GM19023 (cell line): ENCODE results near the gene RAB37.

Source experiments
- ATAC-seq: cut with Tn5 transposase; IDR thresholded peaks from one replicate; pipeline ENCODE4 v1.9.1; 2021; ENCODE audit warnings: mild to moderate bottlenecking, moderate library complexity; ENCODE audit not compliant: unreplicated experiment

RAB37 gene

GRCh38 chr17:74776990-74777389, 39.9 kb downstream of the RAB37 start:
- no peak for ATAC-seq

DNA sequence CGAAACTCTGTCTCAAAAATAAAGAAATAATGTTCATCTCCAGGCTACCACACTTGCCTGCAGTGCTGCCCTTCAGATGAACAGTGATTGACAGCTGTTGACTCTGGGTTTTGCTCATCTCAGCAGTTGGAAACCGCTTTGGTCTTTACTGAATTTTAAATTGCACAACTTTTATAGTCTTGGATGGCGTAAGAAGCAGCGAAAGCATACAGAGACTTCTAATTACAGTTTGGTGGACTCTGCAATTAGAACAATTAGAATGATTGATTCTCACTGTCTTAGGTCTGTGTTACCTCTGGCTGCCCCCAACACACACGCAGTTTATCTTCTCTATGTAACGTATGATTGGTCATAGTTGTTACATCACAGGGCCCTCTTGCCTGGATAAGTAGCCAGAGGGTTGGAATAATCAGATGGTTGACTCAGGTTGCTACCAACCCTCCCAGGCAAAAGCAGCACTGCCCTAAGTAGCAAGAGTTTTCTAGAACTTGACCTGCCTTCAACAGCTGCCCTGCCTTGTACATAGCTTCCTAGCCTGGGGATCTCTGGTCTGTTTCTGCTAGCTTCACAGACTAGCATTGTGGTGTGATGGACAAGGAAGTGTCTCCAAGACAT, 41.0 kb downstream of the RAB37 start:
- no peak for ATAC-seq

DNA sequence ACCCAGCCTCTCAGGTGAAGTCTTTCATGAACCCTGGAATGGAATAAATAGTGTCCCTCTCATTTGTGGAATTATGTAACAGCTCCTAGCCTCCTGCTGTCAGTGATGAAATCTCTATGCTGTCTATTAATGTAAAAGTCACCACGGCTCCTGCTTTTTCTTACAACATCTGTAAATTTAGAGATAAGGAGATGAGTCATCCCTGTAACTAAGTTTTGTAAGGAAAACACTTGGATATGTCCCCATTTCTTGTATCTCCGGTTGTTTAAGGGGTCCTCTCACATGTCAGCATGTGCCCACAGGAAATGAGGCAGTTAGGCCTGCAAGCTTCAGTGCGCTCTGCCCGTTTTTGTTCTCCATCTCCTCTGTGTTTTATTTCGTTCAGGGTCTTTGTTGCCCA, 41.9 kb downstream of the RAB37 start:
- no peak for ATAC-seq

- no peak for ATAC-seq
These were observed 42.4 kb downstream of the RAB37 start for GRCh38 chr17:74779501-74779900.

DNA sequence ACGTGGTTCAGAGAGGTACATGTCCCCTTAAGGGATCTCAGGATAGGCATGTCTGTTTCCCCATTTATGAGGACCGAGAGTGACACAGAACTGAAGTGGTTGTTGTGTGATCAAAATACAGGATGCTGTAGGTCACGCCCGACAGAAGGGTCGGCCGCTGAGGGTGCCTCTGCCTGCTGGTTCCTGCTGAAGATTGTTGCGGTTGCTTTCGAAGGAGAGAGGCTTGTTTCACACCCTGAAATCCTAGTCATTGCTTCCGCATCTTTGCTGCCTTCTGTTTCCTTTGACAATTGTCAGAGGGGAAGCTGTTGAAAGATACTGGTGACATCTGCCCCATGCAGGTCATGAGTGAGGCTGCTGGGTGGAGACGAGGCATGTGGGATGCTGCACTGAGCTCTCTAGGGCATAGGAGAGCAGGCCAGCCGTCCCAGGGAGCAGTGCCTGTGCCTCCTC, 42.9 kb downstream of the RAB37 start:
- ATAC-seq: no peak

DNA sequence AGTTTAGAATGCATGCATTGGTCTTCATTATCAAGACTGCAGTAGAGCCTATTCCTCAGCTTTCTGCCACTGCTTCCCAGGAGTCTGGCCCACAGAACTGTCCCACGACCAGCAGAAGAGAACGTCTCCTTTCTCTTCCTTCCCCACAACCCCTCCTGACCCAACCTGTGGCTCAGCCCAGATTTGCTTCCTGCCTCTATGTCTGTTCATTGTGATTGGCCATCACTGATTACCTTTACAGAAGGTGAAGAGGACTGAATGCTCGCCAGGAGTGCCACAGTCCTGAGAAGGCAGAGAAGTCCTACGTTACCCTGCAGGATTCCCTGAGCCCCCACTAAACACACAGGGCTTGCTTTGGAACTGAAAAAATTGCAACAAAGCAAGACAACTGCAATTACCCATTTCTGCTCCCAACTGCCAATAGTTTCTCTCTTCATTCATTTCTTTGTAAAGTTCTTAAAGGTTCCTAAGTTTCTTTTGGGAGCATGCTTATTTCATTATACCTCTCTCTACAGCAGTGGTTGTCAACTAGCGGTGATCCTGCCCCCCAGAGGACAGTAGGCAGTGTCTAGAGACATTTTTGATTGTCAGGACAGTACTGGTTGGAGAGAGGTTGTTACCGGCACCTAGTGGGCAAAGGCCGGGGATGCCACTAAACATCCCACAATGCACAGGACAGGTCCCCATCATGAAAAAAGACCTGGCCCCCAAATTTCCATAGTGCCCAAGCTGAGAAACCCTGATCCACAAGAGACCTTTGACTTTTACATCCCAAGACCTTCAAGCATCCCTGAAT, 43.6 kb downstream of the RAB37 start:
- no peak for ATAC-seq

- ATAC-seq: no peak
These were observed 45.5 kb downstream of the RAB37 start for GRCh38 chr17:74782571-74782970.

GRCh38 chr17:74784125-74784810, 47.2 kb downstream of the RAB37 start:
- ATAC-seq: no peak

GRCh38 chr17:74785096-74785980, 48.3 kb downstream of the RAB37 start:
- ATAC-seq: no peak

- no peak for ATAC-seq
These were observed 48.9 kb downstream of the RAB37 start for GRCh38 chr17:74785981-74786360.

GRCh38 chr17:74786431-74787055, 49.5 kb downstream of the RAB37 start:
- no peak for ATAC-seq

DNA sequence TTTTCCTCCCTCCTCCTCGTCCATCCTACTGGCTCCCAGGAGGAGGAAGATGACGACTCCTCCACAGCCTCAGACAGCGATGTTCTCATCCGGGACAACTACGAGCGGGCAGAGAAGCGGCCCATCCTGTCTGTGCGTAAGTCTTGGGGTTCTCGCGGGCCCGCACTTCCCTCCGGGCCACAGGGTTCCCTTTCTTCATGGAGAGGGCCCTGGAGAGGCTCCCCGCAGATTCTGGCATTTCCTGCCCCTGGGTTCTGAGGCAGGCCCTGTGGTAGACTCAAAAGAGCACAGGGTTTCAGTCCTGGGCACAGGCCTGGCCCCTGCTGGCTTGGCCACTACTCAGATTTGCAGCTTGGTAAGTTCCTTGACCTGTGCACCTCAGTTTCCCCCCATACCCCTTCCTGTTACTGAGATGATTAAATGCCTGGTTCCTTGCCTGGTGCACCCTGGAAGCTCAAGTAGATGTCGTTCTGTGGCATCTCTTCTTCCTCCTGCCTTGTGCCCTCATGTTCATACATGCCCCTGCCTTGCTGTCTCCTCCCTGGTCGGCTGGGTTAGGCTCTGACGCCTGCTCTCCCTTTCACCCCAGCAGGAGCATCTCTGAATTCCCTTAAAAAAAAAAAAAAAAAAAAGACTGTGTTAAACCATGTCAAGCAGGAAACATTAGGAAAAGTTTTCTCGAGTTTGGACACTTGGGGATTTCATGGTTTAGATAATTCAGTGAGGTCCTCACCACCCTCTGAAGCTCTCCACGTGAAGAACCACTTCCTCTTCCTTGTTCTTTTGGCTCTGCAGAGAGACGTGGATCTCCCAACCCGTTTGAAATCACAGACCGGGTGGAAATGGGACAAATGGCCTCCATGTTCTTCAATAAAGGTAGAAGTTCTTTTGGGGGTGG, 53.4 kb downstream of the RAB37 start:
- no peak for ATAC-seq

DNA sequence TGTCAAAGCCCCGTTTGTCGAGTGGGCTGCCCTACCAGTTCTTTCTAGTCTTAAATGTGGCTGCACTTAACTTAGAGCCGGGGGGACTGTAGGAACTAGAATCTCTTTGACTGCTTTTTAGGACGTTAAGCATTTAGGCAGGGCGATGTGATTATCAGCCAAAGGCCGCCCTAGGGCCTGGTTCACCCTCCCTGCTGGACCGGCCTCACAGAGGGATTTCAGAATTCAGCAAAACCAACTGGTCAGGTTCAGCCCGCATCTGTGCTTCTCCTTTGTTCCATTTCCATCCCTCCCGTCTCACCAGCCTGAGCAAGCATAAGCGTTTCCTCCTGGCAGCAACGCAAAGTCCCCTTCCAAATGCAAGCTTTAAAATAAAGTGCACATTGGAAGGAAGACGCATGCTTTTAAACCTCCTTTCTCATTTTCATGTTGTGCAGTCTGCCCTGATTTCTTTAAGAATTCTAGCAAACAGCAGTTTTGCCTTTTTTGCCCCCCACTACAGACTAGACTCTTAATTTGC, 55.6 kb downstream of the RAB37 start:
- no peak for ATAC-seq

DNA sequence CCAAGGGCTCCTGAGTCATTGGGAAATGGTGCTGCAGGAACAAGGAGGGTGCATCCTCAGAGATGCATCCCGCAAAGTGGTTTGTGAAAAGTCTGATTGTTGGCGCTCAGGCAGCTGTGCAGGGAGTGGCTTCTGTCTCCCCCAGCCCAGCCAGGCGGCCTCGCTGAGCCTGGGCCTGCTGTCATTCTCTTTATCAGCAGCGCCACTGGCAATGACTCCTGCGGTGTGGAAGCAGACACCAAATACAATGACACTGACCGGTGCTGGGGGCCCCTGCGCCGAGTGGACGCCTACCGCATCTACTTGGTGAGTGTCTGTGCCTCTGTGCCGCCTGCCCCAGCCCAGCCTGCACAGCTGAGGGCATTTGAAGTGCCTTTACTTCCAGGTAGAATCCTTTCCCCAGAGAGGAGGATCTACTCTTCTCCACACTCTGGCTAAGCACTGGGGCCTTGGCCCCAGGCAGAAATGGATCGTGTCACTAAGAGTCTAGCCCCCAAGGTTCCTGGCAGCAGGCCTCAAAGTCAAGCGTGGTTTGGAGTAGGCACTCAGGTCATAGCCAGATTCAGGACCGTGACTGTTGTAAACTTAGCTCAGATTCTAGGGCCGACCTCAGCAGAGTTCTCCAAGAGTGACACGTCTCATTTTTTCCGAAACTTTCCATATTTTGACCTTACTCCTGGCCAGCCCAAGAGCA, 58.4 kb downstream of the RAB37 start:
- ATAC-seq: no peak

GRCh38 chr17:74796211-74796610, 59.2 kb downstream of the RAB37 start:
- no peak for ATAC-seq

GRCh38 chr17:74796866-74797265, 59.8 kb downstream of the RAB37 start:
- ATAC-seq: no peak
